IMR-90 (cell line): ENCODE measurements around the gene MLLT10.

Experiments used
- CHD1 ChIP-seq: IDR thresholded peaks from 2 replicates; pipeline ENCODE4 v1.6.1; 2012; ENCODE audit warnings: low read depth, low read length, improper control_type of control experiment
- MAFK ChIP-seq: IDR thresholded peaks from 2 replicates; pipeline ENCODE4 v1.6.1; 2012; ENCODE audit warnings: low read depth, low read length, improper control_type of control experiment
- MAZ ChIP-seq: IDR thresholded peaks from 2 replicates; pipeline ENCODE4 v1.6.1; 2012; ENCODE audit warnings: low read depth, mild to moderate bottlenecking, low read length, improper control_type of control experiment, moderate library complexity, borderline replicate concordance
- MXI1 ChIP-seq: IDR thresholded peaks from 2 replicates; pipeline ENCODE4 v1.6.1; 2012; ENCODE audit warnings: low read depth, mild to moderate bottlenecking, low read length, moderate library complexity, borderline replicate concordance
- NFE2L2 ChIP-seq: fragments of 150-350 bp; IDR thresholded peaks from 2 replicates; pipeline ENCODE4 v1.6.1; 2016; ENCODE audit warnings: low read depth, mild to moderate bottlenecking, low read length
- POLR2A ChIP-seq: IDR thresholded peaks from 2 replicates; pipeline ENCODE4 v1.6.1; 2012; ENCODE audit warnings: mild to moderate bottlenecking, low read depth, low read length
- RAD21 ChIP-seq: IDR thresholded peaks from 2 replicates; pipeline ENCODE4 v1.6.1; 2012; ENCODE audit warnings: low read length, improper control_type of control experiment
- RCOR1 ChIP-seq: IDR thresholded peaks from 2 replicates; pipeline ENCODE4 v1.6.1; 2012; ENCODE audit warnings: mild to moderate bottlenecking, low read length, improper control_type of control experiment; ENCODE audit not compliant: insufficient replicate concordance
- RFX5 ChIP-seq: IDR thresholded peaks from 2 replicates; pipeline ENCODE4 v1.8.0; 2012; ENCODE audit warnings: low read depth, mild to moderate bottlenecking, low read length, moderate library complexity
- TF ChIP-seq, protein P1 (sequence below): conservative IDR thresholded peaks from 2 replicates; pipeline ENCODE4 v1.5.1; 2012; ENCODE audit warnings: mild to moderate bottlenecking, low read depth, low read length, improper control_type of control experiment
- TF ChIP-seq, protein P2 (sequence below): fragments of 150-350 bp; IDR thresholded peaks from 2 replicates; pipeline ENCODE4 v1.6.1; 2016; ENCODE audit warnings: low read depth, mild to moderate bottlenecking, low read length, moderate library complexity, borderline replicate concordance
- TF ChIP-seq, protein P3 (sequence below): fragments of 150-350 bp; IDR thresholded peaks from 2 replicates; pipeline ENCODE4 v1.6.1; 2017; ENCODE audit warnings: mild to moderate bottlenecking, antibody characterized with exemption, low read length, low read depth

DNA sequence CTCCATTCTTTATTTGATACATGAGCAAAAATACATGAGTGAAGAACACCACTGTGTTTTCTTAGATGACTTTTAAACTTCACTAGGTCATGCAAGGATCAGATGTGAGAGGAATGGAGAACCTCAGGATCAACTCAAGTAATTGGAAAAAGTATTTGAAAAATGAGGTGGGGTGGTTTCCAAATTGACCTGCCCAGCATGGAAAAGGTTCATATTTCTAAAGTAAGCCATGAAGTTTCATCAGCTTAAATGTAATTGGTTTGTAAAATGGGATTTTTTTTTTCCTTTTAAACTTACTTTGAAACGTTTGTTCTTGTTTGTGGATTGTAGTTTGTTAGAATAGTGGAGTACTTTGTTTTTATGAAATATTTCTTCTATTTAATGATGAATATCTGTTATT is 134.8 kb downstream of the MLLT10 start:
- TF ChIP-seq, protein P1, sequence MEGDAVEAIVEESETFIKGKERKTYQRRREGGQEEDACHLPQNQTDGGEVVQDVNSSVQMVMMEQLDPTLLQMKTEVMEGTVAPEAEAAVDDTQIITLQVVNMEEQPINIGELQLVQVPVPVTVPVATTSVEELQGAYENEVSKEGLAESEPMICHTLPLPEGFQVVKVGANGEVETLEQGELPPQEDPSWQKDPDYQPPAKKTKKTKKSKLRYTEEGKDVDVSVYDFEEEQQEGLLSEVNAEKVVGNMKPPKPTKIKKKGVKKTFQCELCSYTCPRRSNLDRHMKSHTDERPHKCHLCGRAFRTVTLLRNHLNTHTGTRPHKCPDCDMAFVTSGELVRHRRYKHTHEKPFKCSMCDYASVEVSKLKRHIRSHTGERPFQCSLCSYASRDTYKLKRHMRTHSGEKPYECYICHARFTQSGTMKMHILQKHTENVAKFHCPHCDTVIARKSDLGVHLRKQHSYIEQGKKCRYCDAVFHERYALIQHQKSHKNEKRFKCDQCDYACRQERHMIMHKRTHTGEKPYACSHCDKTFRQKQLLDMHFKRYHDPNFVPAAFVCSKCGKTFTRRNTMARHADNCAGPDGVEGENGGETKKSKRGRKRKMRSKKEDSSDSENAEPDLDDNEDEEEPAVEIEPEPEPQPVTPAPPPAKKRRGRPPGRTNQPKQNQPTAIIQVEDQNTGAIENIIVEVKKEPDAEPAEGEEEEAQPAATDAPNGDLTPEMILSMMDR, result no peak
- TF ChIP-seq RFX5 (no peak), POLR2A (no peak), CHD1 (no peak), MAFK (no peak), RAD21 (no peak), NFE2L2 (no peak), RCOR1 (no peak), MXI1 (no peak), MAZ (no peak)
- TF ChIP-seq, protein P2, sequence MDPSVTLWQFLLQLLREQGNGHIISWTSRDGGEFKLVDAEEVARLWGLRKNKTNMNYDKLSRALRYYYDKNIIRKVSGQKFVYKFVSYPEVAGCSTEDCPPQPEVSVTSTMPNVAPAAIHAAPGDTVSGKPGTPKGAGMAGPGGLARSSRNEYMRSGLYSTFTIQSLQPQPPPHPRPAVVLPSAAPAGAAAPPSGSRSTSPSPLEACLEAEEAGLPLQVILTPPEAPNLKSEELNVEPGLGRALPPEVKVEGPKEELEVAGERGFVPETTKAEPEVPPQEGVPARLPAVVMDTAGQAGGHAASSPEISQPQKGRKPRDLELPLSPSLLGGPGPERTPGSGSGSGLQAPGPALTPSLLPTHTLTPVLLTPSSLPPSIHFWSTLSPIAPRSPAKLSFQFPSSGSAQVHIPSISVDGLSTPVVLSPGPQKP, result no peak
- TF ChIP-seq, protein P3, sequence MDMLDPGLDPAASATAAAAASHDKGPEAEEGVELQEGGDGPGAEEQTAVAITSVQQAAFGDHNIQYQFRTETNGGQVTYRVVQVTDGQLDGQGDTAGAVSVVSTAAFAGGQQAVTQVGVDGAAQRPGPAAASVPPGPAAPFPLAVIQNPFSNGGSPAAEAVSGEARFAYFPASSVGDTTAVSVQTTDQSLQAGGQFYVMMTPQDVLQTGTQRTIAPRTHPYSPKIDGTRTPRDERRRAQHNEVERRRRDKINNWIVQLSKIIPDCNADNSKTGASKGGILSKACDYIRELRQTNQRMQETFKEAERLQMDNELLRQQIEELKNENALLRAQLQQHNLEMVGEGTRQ, result no peak
